Fibroblast of the aortic adventitia (primary cell): ENCODE results near the gene JMY. TPM values are rescaled to one million over a fixed set of nuclear protein-coding genes. Genes with fewer than 3 reads are reported as not detected.

Source experiments
- DNase-seq: peaks from one replicate; pipeline ENCODE4 v3.0.0-alpha.2; 2010; ENCODE audit warnings: low read depth
- H3K4me3 ChIP-seq: 2 replicates; pipeline ENCODE4 v1.5.1; 2011; ENCODE audit warnings: low read depth, mild to moderate bottlenecking, control low read depth, low read length, moderate library complexity
- CTCF ChIP-seq: IDR thresholded peaks from 2 replicates; pipeline ENCODE4 v1.5.1; 2011; ENCODE audit warnings: mild to moderate bottlenecking, low read length, control low read depth, inconsistent platforms; ENCODE audit not compliant: insufficient read depth
- total RNA-seq: library from RNA; depleted of rRNA; stranded (reverse); fragments of >200 nt; gene quantifications from 2 replicates; pipeline ENCODE4 v1.2.3, GENCODE V29; 2012; ENCODE audit warnings: low replicate concordance

The JMY gene
- total RNA-seq, 1 donor: 16.4 TPM

- no peak for TF ChIP-seq CTCF
- no peak overlapping the region for H3K4me3 ChIP-seq
- DNase-seq: no peak
Observed at GRCh38 chr5:79302454-79302853, 66.5 kb downstream of the JMY start.

- no peak for TF ChIP-seq CTCF
- H3K4me3 ChIP-seq: no peak overlapping the region
- peak; percentile 13 for DNase-seq
Observed at GRCh38 chr5:79305706-79306105, 69.8 kb downstream of the JMY start.

GRCh38 chr5:79318935-79319614 lies 83.1 kb downstream of the JMY start:
- no peak overlapping the region for H3K4me3 ChIP-seq
- peak; percentile 87 for DNase-seq
- no peak for TF ChIP-seq CTCF

GRCh38 chr5:79329453-79329852 lies 93.5 kb downstream of the JMY start:
- no peak for DNase-seq

GRCh38 chr5:79330071-79330470 lies 94.1 kb downstream of the JMY start:
- H3K4me3 ChIP-seq: no peak overlapping the region
- DNase-seq: peak; percentile 16
- no peak for TF ChIP-seq CTCF

More at GRCh38 chr5:79329453-79329852, 93.5 kb downstream of the JMY start:
- H3K4me3 ChIP-seq: no peak overlapping the region
- TF ChIP-seq CTCF: no peak

- no peak for TF ChIP-seq CTCF
- DNase-seq: no peak
- no peak overlapping the region for H3K4me3 ChIP-seq
Observed at GRCh38 chr5:79333852-79334557, 98.1 kb downstream of the JMY start.
